ENCODE results near the gene SAE1.

DNA sequence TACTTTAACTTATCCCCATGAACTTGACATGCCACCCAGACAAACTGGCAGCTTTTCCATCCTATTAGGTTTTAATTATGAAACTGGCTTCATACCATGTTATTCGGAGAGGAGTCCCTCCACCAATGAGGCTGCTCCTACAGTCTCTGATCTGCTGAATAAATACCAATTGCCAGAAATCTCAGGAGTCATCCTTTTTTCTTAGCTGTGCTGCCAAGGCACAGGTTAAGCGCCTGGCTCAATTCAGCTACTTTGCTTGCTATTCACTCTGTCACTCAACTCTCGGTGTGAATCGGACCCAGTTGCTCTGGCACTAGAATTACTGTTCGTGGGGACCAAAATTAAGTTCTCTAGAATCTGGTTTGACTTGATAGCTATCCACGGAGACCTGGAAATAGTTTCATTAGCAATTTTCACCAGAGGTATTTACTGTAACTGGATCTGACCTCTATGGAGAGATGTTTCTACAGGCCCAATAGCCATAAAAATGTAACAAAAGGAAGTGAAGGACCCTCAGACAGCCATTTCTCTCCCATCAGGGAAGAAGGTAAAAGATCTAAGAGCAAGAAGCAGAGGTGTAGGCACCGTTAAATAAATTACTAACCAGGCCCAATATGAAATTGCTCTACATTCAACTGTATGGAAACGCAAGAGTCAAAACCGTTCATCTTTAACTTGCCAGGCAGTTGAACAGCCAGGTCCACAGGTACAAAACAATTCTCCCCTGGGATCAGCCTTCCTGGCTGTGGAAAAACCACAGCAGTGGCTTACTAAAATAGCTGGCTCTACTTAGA lies 22.5 kb upstream of the SAE1 start:
- TF ChIP-seq, protein P1, sequence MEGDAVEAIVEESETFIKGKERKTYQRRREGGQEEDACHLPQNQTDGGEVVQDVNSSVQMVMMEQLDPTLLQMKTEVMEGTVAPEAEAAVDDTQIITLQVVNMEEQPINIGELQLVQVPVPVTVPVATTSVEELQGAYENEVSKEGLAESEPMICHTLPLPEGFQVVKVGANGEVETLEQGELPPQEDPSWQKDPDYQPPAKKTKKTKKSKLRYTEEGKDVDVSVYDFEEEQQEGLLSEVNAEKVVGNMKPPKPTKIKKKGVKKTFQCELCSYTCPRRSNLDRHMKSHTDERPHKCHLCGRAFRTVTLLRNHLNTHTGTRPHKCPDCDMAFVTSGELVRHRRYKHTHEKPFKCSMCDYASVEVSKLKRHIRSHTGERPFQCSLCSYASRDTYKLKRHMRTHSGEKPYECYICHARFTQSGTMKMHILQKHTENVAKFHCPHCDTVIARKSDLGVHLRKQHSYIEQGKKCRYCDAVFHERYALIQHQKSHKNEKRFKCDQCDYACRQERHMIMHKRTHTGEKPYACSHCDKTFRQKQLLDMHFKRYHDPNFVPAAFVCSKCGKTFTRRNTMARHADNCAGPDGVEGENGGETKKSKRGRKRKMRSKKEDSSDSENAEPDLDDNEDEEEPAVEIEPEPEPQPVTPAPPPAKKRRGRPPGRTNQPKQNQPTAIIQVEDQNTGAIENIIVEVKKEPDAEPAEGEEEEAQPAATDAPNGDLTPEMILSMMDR (conservative IDR thresholded peaks at IDR 0.05; ENCODE audit: low read depth, low read length) = no peak
- no peak for TF ChIP-seq EZH2 (IDR thresholded peaks at IDR 0.05; ENCODE audit: borderline replicate concordance, low read depth, low read length, poor library complexity, severe bottlenecking)
